Loucy (cell line): Measurements from ENCODE around the gene RPLP1.

Experiments used
- EZH2phosphoT487 ChIP-seq: fragments of 200-600 bp; IDR thresholded peaks from 2 replicates; pipeline ENCODE4 v1.6.1; 2018; ENCODE audit warnings: antibody characterized with exemption, mild to moderate bottlenecking, moderate library complexity, borderline replicate concordance
- TF ChIP-seq, protein P1 (sequence below): fragments of 200-600 bp; sonication (generic); conservative IDR thresholded peaks from 2 replicates; pipeline ENCODE4 v1.5.1; 2014; ENCODE audit warnings: mild to moderate bottlenecking, antibody characterized with exemption, low read length

DNA sequence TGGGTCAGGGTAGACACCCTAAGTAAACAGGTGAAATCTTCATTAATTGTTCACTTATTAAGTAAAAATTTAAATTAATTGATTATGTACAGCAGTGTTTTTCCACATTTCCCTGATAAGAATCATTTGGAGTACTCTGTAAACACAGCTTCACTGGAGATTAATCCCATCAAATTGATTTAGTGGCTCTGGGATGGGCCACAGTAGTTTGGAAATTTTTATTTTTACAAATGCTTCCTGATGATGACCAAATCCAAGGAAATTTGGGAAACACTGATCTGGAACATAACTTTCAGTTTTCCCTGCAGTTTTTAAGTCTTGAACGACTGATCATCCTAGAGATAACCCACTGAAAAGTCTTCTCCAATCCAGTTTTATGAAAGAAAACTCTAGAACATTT lies 18.8 kb upstream of the RPLP1 start:
- TF ChIP-seq, protein P1, sequence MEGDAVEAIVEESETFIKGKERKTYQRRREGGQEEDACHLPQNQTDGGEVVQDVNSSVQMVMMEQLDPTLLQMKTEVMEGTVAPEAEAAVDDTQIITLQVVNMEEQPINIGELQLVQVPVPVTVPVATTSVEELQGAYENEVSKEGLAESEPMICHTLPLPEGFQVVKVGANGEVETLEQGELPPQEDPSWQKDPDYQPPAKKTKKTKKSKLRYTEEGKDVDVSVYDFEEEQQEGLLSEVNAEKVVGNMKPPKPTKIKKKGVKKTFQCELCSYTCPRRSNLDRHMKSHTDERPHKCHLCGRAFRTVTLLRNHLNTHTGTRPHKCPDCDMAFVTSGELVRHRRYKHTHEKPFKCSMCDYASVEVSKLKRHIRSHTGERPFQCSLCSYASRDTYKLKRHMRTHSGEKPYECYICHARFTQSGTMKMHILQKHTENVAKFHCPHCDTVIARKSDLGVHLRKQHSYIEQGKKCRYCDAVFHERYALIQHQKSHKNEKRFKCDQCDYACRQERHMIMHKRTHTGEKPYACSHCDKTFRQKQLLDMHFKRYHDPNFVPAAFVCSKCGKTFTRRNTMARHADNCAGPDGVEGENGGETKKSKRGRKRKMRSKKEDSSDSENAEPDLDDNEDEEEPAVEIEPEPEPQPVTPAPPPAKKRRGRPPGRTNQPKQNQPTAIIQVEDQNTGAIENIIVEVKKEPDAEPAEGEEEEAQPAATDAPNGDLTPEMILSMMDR: no peak
- TF ChIP-seq EZH2phosphoT487: no peak
